ENCODE measurements around the gene SULT4A1. TPM values are rescaled to one million over a fixed set of nuclear protein-coding genes. Genes with fewer than 3 reads are reported as not detected.

SULT4A1 gene
- total RNA-seq, 1 experiment from 2014 or later = 0.50 TPM

- DNase-seq (ENCODE audit: low spot score) = no peak
Observed at GRCh38 chr22:43861529-43861928, 784 bp downstream of the SULT4A1 start.

- DNase-seq (ENCODE audit: low spot score) = no peak
Observed at GRCh38 chr22:43860831-43861230, 1.5 kb downstream of the SULT4A1 start.

GRCh38 chr22:43860126-43860525, 2.2 kb downstream of the SULT4A1 start:
- DNase-seq (ENCODE audit: low spot score) = no peak

- DNase-seq (ENCODE audit: low spot score) = no peak
Observed at GRCh38 chr22:43859621-43860020, 2.7 kb downstream of the SULT4A1 start.

GRCh38 chr22:43859176-43859575, 3.1 kb downstream of the SULT4A1 start:
- DNase-seq (ENCODE audit: low spot score) = no peak

GRCh38 chr22:43858156-43858895, 4.0 kb downstream of the SULT4A1 start:
- no peak for DNase-seq (ENCODE audit: low spot score)

GRCh38 chr22:43857367-43857766, 4.9 kb downstream of the SULT4A1 start:
- DNase-seq (ENCODE audit: low spot score) = no peak

- DNase-seq (ENCODE audit: low spot score) = no peak
Observed at GRCh38 chr22:43855431-43855830, 6.9 kb downstream of the SULT4A1 start.

GRCh38 chr22:43854786-43855271, 7.5 kb downstream of the SULT4A1 start:
- no peak for DNase-seq (ENCODE audit: low spot score)

- no peak for DNase-seq (ENCODE audit: low spot score)
Observed at GRCh38 chr22:43854121-43854785, 8.1 kb downstream of the SULT4A1 start.

- DNase-seq (ENCODE audit: low spot score) = no peak
Observed at GRCh38 chr22:43853328-43853931, 8.9 kb downstream of the SULT4A1 start.

GRCh38 chr22:43852573-43853327, 9.6 kb downstream of the SULT4A1 start:
- no peak for DNase-seq (ENCODE audit: low spot score)

- no peak for DNase-seq (ENCODE audit: low spot score)
Observed at GRCh38 chr22:43851979-43852307, 10.4 kb downstream of the SULT4A1 start.

- DNase-seq (ENCODE audit: low spot score) = no peak
Observed at GRCh38 chr22:43851058-43851978, 11.0 kb downstream of the SULT4A1 start.

GRCh38 chr22:43850529-43850928, 11.8 kb downstream of the SULT4A1 start:
- no peak for DNase-seq (ENCODE audit: low spot score)

- no peak for DNase-seq (ENCODE audit: low spot score)
Observed at GRCh38 chr22:43849731-43850130, 12.6 kb downstream of the SULT4A1 start.

GRCh38 chr22:43848366-43849171, 13.7 kb downstream of the SULT4A1 start:
- no peak for DNase-seq (ENCODE audit: low spot score)

- DNase-seq (ENCODE audit: low spot score) = no peak
Observed at GRCh38 chr22:43847376-43848289, 14.7 kb downstream of the SULT4A1 start.

- DNase-seq (ENCODE audit: low spot score) = no peak
Observed at GRCh38 chr22:43846966-43847365, 15.3 kb downstream of the SULT4A1 start.
